Parathyroid adenoma (tissue), 2 donors: ENCODE data around the gene TMEM120B.
A peak's percentile ranks its signal among the peaks of the same experiment; 100 is the strongest.

ENCODE experiments used
- H2AFZ ChIP-seq: fragments of 300-600 bp; sonication (generic); one replicate; pipeline ENCODE4 v1.7.0; 2017; ENCODE audit warnings: antibody characterized with exemption, mild to moderate bottlenecking
- H3K27ac ChIP-seq: fragments of 300-600 bp; sonication (generic); one replicate; pipeline ENCODE4 v1.7.0; 2017
- H3K27me3 ChIP-seq: fragments of 300-600 bp; sonication (generic); one replicate; pipeline ENCODE4 v1.7.0; 2017; ENCODE audit warnings: low read length; ENCODE audit not compliant: control insufficient read depth, insufficient read depth
- H3K36me3 ChIP-seq: fragments of 300-600 bp; sonication (generic); one replicate; pipeline ENCODE4 v1.7.0; 2017; ENCODE audit warnings: low read length; ENCODE audit not compliant: control insufficient read depth, insufficient read depth
- H3K4me1 ChIP-seq: fragments of 300-600 bp; sonication (generic); one replicate; pipeline ENCODE4 v1.7.0; 2017; ENCODE audit warnings: control low read depth
- H3K4me2 ChIP-seq: fragments of 300-600 bp; sonication (generic); one replicate; pipeline ENCODE4 v1.7.0; 2017; ENCODE audit warnings: low read length
- H3K4me3 ChIP-seq: fragments of 300-600 bp; sonication (generic); one replicate; pipeline ENCODE4 v1.7.0; 2017; ENCODE audit warnings: low read depth, low read length
- H3K79me2 ChIP-seq: fragments of 300-600 bp; sonication (generic); one replicate; pipeline ENCODE4 v1.7.0; 2017; ENCODE audit warnings: control low read depth
- H3K9ac ChIP-seq: fragments of 300-600 bp; sonication (generic); one replicate; pipeline ENCODE4 v1.7.0; 2017; ENCODE audit warnings: mild to moderate bottlenecking
- H3K9me3 ChIP-seq: fragments of 300-600 bp; sonication (generic); one replicate; pipeline ENCODE4 v1.7.0; 2017; ENCODE audit warnings: low read length; ENCODE audit not compliant: control insufficient read depth
- CTCF ChIP-seq: fragments of 300-600 bp; sonication (generic); IDR thresholded peaks from one replicate; pipeline ENCODE4 v1.7.0; 2017; ENCODE audit warnings: antibody characterized with exemption, mild to moderate bottlenecking
- donor health status: primary hyperparathyroidism.

TMEM120B gene

GRCh38 chr12:121783766-121784165, 71.2 kb downstream of the TMEM120B start:
- Histone ChIP-seq H3K9ac (no peak overlapping the region), H3K4me1 (no peaks in the 10 kb centered on the region), H3K27ac (no peak overlapping the region), H3K4me2 (no peak overlapping the region), H2AFZ (no peak overlapping the region), H3K27me3 (no peaks in the 10 kb centered on the region), H3K79me2 (no peaks in the 10 kb centered on the region), H3K36me3 (no peaks in the 10 kb centered on the region), H3K4me3 (no peak overlapping the region), H3K9me3 (no peaks in the 10 kb centered on the region)
- no peak for TF ChIP-seq CTCF

GRCh38 chr12:121784460-121784859, 71.9 kb downstream of the TMEM120B start:
- Histone ChIP-seq H3K4me3 (no peak overlapping the region), H3K4me2 (no peak overlapping the region), H3K79me2 (no peaks in the 10 kb centered on the region), H3K27me3 (no peaks in the 10 kb centered on the region), H3K27ac (no peak overlapping the region), H3K4me1 (no peaks in the 10 kb centered on the region), H2AFZ (no peak overlapping the region), H3K36me3 (no peaks in the 10 kb centered on the region), H3K9ac (no peak overlapping the region), H3K9me3 (no peaks in the 10 kb centered on the region)
- TF ChIP-seq CTCF: no peak

- H3K4me1 ChIP-seq: no peaks in the 10 kb centered on the region
- H3K27me3 ChIP-seq: no peaks in the 10 kb centered on the region
- TF ChIP-seq CTCF: no peak
- H3K9ac ChIP-seq: no peak overlapping the region
- no peak overlapping the region for H3K27ac ChIP-seq
- no peaks in the 10 kb centered on the region for H3K79me2 ChIP-seq
- H3K9me3 ChIP-seq: no peaks in the 10 kb centered on the region
- H3K36me3 ChIP-seq: no peaks in the 10 kb centered on the region
- H3K4me2 ChIP-seq: no peak overlapping the region
- H3K4me3 ChIP-seq: no peak overlapping the region
- H2AFZ ChIP-seq: no peak overlapping the region
These were observed 73.9 kb downstream of the TMEM120B start for GRCh38 chr12:121786440-121786825.

GRCh38 chr12:121787063-121788025, 74.8 kb downstream of the TMEM120B start:
- Histone ChIP-seq H3K79me2 (no peaks in the 10 kb centered on the region), H2AFZ (peak overlapping the region; percentile 42), H3K4me1 (peaks cover 1% of the 10 kb centered on the region), H3K4me2 (no peak overlapping the region), H3K9ac (no peak overlapping the region), H3K36me3 (no peaks in the 10 kb centered on the region), H3K4me3 (no peak overlapping the region), H3K27me3 (no peaks in the 10 kb centered on the region), H3K27ac (peak overlapping the region; percentile 19), H3K9me3 (no peaks in the 10 kb centered on the region)
- TF ChIP-seq CTCF: no peak
